Nephron progenitor cell (in vitro differentiated cells): ENCODE results near the gene RABGAP1.
"Not testable (repeated sequence)": the region's sequence is repeated elsewhere in the genome, so short reads cannot be mapped to it uniquely, and the experiment has no call there.

Experiments
- DNase-seq: peaks from one replicate; pipeline ENCODE4 v3.0.0; 2021
- H3K27ac Mint-ChIP-seq: 2 replicates; pipeline ENCODE4 v1.8.0; 2021; ENCODE audit warnings: mild to moderate bottlenecking, moderate library complexity, mixed read lengths
- H3K27me3 Mint-ChIP-seq: 2 replicates; pipeline ENCODE4 v1.8.0; 2021; ENCODE audit warnings: mild to moderate bottlenecking, low read depth, mixed read lengths; ENCODE audit not compliant: poor library complexity
- H3K36me3 Mint-ChIP-seq: 2 replicates; pipeline ENCODE4 v1.8.0; 2021; ENCODE audit warnings: low read depth, mixed read lengths
- H3K4me1 Mint-ChIP-seq: 2 replicates; pipeline ENCODE4 v1.8.0; 2021; ENCODE audit warnings: mixed read lengths
- H3K4me3 Mint-ChIP-seq: 2 replicates; pipeline ENCODE4 v1.8.0; 2021; ENCODE audit warnings: mild to moderate bottlenecking, moderate library complexity, mixed read lengths
- H3K9me3 Mint-ChIP-seq: 2 replicates; pipeline ENCODE4 v1.8.0; 2021; ENCODE audit warnings: mild to moderate bottlenecking, moderate library complexity, mixed read lengths
- TF ChIP-seq, protein P1 (sequence below): fragments of 200-600 bp; sonication (generic); IDR thresholded peaks from 2 replicates; pipeline ENCODE4 v1.5.0; 2021; ENCODE audit warnings: antibody characterized with exemption

The RABGAP1 gene

DNA sequence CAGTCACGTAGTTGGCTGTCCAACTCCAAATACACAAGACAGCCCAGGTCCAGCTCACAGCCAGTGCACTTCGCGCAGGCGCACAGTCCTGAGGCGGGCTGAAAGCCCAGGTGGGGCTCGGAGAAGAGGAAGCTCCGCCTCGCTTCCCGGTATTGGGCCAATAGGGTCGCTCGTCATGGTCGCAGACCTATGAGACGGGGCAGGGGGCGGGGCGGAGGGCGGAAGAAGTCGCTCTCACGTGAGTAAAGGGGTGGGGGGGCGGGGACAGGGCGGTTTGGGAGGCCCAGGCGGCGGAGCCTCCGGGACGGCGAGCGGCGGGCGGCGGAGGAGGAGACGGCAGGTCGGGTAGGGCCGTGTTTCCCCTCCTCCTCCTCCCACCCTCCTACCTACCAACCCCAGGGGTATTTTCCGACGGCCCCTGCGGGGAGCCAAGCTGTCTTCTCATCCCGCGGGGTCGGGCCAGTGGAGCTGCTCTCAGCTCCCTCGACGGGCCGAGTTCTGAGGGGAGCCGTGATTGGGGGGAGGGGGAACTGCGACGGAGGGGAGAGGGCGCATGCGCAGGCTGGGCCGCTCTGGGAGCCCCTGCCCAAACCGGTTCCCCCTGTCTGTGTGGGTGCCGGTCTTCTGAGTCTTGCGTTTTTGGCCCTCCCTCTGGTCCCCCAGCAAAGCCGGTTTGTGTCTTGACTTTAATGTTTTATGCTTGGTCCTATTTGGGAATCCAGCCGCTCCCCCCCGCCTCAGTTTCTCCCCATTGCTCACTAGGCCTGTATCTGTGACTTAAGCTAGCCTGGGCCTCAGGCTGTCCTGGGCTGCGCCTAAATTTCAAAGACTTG, at the start of gene RABGAP1:
RABGAP1 (plus strand) TSS at position 272 of the 833 bp plus-strand sequence. CDS start 16,040 bp downstream, outside the sequence.
- Mint-ChIP-seq H3K36me3 (peaks cover 47% of the 10 kb centered on the region), H3K27me3 (no peaks in the 10 kb centered on the region), H3K27ac (peak within 1 kb of the TSS; percentile 91), H3K4me3 (peak within 1 kb of the TSS; percentile 97), H3K4me1 (peaks cover 21% of the 10 kb centered on the region), H3K9me3 (no peaks in the 10 kb centered on the region)
- DNase-seq = peak; percentile 99
- TF ChIP-seq, protein P1, sequence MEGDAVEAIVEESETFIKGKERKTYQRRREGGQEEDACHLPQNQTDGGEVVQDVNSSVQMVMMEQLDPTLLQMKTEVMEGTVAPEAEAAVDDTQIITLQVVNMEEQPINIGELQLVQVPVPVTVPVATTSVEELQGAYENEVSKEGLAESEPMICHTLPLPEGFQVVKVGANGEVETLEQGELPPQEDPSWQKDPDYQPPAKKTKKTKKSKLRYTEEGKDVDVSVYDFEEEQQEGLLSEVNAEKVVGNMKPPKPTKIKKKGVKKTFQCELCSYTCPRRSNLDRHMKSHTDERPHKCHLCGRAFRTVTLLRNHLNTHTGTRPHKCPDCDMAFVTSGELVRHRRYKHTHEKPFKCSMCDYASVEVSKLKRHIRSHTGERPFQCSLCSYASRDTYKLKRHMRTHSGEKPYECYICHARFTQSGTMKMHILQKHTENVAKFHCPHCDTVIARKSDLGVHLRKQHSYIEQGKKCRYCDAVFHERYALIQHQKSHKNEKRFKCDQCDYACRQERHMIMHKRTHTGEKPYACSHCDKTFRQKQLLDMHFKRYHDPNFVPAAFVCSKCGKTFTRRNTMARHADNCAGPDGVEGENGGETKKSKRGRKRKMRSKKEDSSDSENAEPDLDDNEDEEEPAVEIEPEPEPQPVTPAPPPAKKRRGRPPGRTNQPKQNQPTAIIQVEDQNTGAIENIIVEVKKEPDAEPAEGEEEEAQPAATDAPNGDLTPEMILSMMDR = no peak

GRCh38 chr9:122897969-122898368, 42.9 kb upstream of the RABGAP1 start:
- H3K27me3 Mint-ChIP-seq = no peaks in the 10 kb centered on the region
- no peak overlapping the region for H3K4me3 Mint-ChIP-seq
- H3K9me3 Mint-ChIP-seq = no peaks in the 10 kb centered on the region
- H3K36me3 Mint-ChIP-seq = peaks cover 33% of the 10 kb centered on the region
- H3K4me1 Mint-ChIP-seq = peaks cover 28% of the 10 kb centered on the region
- TF ChIP-seq, protein P1 = no peak
- DNase-seq = no peak
- no peak overlapping the region for H3K27ac Mint-ChIP-seq

- Mint-ChIP-seq H3K27ac (no peak overlapping the region), H3K4me3 (no peak overlapping the region), H3K9me3 (no peaks in the 10 kb centered on the region), H3K4me1 (peaks cover 46% of the 10 kb centered on the region), H3K27me3 (no peaks in the 10 kb centered on the region), H3K36me3 (peaks cover 8% of the 10 kb centered on the region)
- TF ChIP-seq, protein P1 = no peak
- no peak for DNase-seq
These were observed 40.0 kb upstream of the RABGAP1 start for GRCh38 chr9:122900791-122901190.

DNA sequence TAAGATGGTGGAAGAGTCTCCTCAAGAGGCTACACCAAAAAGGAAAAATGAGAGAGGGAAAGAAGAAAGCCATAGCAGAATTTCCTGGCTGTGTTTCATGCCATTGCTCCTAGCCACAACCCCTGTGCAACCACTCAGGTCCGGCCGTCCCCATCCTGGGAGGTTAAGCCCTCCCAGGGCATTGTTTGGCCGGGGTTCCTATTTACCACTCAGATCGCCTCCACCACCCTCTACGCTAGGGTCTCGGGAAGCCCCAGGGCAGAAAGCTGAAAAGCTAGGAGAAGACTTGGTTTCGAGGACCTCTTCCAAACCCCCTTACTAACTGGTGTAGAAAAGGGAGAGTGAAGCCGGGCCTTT, 36.4 kb upstream of the RABGAP1 start:
- Mint-ChIP-seq H3K4me3 (peak overlapping the region; percentile 97), H3K4me1 (peaks cover 37% of the 10 kb centered on the region), H3K27me3 (no peaks in the 10 kb centered on the region), H3K27ac (peak overlapping the region; percentile 99), H3K36me3 (peaks cover under 1% of the 10 kb centered on the region), H3K9me3 (no peaks in the 10 kb centered on the region)
- TF ChIP-seq, protein P1 = no peak
- peak; percentile 52 for DNase-seq

DNA sequence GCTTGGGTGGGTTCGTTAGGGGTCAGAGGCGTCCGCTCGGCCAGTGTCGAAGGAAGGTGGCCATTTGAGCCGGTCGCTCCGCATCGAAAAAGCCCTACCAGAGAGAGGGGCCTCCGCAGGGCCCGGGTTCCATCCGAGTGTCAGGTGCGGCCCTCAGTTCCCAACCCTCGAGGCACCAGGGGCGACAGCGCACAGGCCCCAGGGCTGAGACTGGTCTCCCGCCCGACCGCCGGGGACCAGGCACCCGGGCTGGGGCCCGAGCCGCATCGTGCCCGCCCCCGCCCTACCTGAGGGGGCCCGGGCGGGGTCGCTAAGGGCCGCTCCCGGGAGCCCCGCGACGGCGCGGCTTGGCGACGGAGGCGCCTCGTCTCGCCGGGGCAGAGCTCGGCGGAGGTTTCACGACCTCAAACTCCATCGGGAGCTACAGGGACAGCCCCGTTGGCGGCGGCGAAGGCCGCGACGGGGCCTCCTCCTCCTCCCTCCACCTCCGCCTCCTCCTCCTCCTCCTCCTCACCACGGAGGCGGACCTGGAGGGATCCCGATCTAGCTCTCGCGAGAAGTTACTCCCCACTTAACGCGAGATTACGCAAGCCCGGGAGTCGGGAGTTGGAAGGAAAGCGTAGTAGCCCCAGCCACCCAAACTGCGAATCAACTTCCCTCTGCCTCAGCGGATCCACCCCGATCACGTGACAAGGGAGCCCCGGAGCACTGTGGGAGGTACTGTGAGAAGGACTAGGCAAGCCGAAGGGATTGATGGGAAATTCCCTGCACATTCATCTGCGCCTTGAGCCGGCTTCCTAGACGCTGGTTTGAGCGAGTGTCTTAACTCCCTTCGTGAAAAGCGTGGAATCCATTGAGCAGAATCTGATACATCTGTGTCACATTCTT, 35.8 kb upstream of the RABGAP1 start, which contains the start of gene RC3H2:
RC3H2 (minus strand) TSS at position 537 of the 888 bp plus-strand sequence. CDS start 7,850 bp downstream, outside the sequence.
- peak; percentile 93 for DNase-seq
- Mint-ChIP-seq H3K4me3 (peak within 1 kb of the TSS; percentile 97), H3K4me1 (peaks cover 34% of the 10 kb centered on the region), H3K9me3 (no peaks in the 10 kb centered on the region), H3K27me3 (no peaks in the 10 kb centered on the region), H3K36me3 (peaks cover 5% of the 10 kb centered on the region), H3K27ac (peak within 1 kb of the TSS; percentile 99)
- TF ChIP-seq, protein P1 = no peak

DNA sequence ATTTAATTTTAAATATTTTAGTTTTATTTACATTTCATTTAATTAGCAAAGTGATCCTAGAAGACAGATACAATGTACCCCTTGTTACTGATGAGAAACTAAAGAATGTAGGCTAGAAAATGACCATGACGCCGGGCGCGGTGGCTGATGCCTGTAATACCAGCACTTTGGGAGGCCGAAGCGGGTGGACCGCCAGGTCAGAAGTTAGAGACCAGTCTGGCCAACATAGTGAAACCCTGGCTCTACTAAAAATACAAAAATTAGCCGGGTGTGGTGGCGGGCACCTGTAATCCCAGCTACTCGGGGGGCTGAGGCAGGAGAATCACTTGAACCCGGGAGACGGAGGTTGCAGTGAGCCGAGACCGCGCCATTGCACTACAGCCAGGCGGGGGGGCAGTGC, 34.7 kb upstream of the RABGAP1 start:
- not testable (repeated sequence) for H3K4me3 Mint-ChIP-seq, H3K27me3 Mint-ChIP-seq, H3K9me3 Mint-ChIP-seq, H3K27ac Mint-ChIP-seq, DNase-seq
- Mint-ChIP-seq H3K4me1 (peaks cover 28% of the 10 kb centered on the region), H3K36me3 (peaks cover 13% of the 10 kb centered on the region)
